ENCODE results near the gene KLHL10. TPM values are rescaled to one million over a fixed set of nuclear protein-coding genes. Genes with fewer than 3 reads are reported as not detected.

KLHL10 gene
- total and polyA plus RNA-seq, 2 of the 13 experiments (the other 11 are each of a cell fraction or from before 2014, with no cell fraction given) = 0.04 to 0.08 TPM

- TF ChIP-seq ATF7 (IDR thresholded peaks at IDR 0.05) (no peak), ATF7 (CRISPR knock-in tag; IDR thresholded peaks at IDR 0.05) (no peak), YEATS4 (CRISPR knock-in tag; IDR thresholded peaks at IDR 0.05; ENCODE audit: borderline replicate concordance) (no peak; the same call in 1 of the 2 replicates), SAP130 (CRISPR knock-in tag; IDR thresholded peaks at IDR 0.05; ENCODE audit: low read depth) (peak; percentile 70), ZNF414 (CRISPR knock-in tag; IDR thresholded peaks at IDR 0.05) (no peak; the same call in 1 of the 2 replicates), ZNF792 (CRISPR knock-in tag; IDR thresholded peaks at IDR 0.05) (no peak; the same call in 1 of the 2 replicates), ZMAT5 (CRISPR knock-in tag; IDR thresholded peaks at IDR 0.05; ENCODE audit: borderline replicate concordance, low read depth) (no peak), CBFB (CRISPR knock-in tag; IDR thresholded peaks at IDR 0.05) (no peak), THAP8 (CRISPR knock-in tag; IDR thresholded peaks at IDR 0.05; ENCODE audit: borderline replicate concordance) (no peak), MZF1 (CRISPR knock-in tag; IDR thresholded peaks at IDR 0.05; ENCODE audit: borderline replicate concordance) (no peak), REST (IDR thresholded peaks at IDR 0.05; ENCODE audit: borderline replicate concordance in 1 of 2, low read depth in 1 of 2, low read length in 2 of 2) (no peak), SIX1 (CRISPR knock-in tag; IDR thresholded peaks at IDR 0.05; ENCODE audit: borderline replicate concordance) (no peak), JDP2 (CRISPR knock-in tag; IDR thresholded peaks at IDR 0.05; ENCODE audit: borderline replicate concordance) (no peak), ZNF790 (CRISPR knock-in tag; IDR thresholded peaks at IDR 0.05; ENCODE audit: borderline replicate concordance) (peak; percentile 63; the same call in 1 of the 2 replicates), BCL3 (CRISPR knock-in tag; IDR thresholded peaks at IDR 0.05) (peak; percentile 66), STAT6 (CRISPR knock-in tag; IDR thresholded peaks at IDR 0.05; ENCODE audit: borderline replicate concordance) (no peak), CREBL2 (CRISPR knock-in tag; IDR thresholded peaks at IDR 0.05; ENCODE audit: borderline replicate concordance) (0 out of 2 replicates have a peak, but pooled peaks have one; percentile 36)
These were observed 1.6 kb upstream of the KLHL10 start, which contains the start of gene NT5C3B (continued) for GRCh38 chr17:41835800-41836549.
